Erythroblast (primary cell): Measurements from ENCODE around the gene DMD.

ENCODE experiments used
- GATA1 ChIP-seq: IDR thresholded peaks from 2 replicates; pipeline ENCODE4 v1.6.1; 2011; ENCODE audit warnings: low read depth, mild to moderate bottlenecking, control low read depth, low read length, moderate library complexity
- POLR2A ChIP-seq: IDR thresholded peaks from 2 replicates; pipeline ENCODE4 v1.6.1; 2011; ENCODE audit warnings: mild to moderate bottlenecking, low read length

DNA sequence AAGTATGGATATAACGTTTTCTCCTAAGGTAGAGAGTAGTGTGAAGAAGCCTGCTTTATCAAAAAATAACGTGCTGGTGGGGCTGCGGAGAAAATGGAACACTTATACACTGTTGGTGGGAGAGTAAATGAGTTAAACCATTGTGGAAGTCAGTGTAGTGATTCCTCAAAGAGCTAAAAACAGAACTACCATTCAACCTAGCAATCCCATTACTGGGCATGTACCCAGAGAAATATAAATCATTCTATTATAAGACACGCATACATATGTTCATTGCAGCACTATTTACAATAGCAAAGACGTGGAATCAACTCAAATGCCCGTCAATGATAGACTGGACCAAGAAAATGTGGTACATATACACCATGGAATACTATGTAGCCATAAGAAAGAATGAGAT is 196.4 kb downstream of the DMD start:
- TF ChIP-seq POLR2A (no peak), GATA1 (no peak)
